Lung (tissue), 12 donors: ENCODE results near the gene CEP78. TPM values are rescaled to one million over a fixed set of nuclear protein-coding genes. Genes with fewer than 3 reads are reported as not detected.

Source experiments
- ATAC-seq: fragments of 200-7000 bp; cut with Tn5 transposase; one replicate; pipeline ENCODE4 v1.9.1; 2020; ENCODE audit warnings: moderate number of reproducible peaks; ENCODE audit not compliant: insufficient read depth, low FRiP score
- DNase-seq, 3 donors: peaks; one replicate each; pipeline ENCODE4 v3.0.0-alpha.2; 2013 to 2017
- H3K27ac ChIP-seq, 2 donors: one replicate each; pipeline ENCODE4 v1.5.1; 2013; ENCODE audit warnings: mild to moderate bottlenecking in 2 of 2, moderate library complexity in 2 of 2, control low read depth in 1 of 2, inconsistent platforms in 1 of 2, low read depth in 1 of 2, low read length in 1 of 2
- H3K27me3 ChIP-seq, 3 donors: one replicate each; pipeline ENCODE4 v1.5.1; 2013; ENCODE audit warnings: low read length in 2 of 3; ENCODE audit not compliant: control insufficient read depth in 3 of 3, insufficient read depth in 3 of 3
- H3K36me3 ChIP-seq, 4 donors: one replicate each; pipeline ENCODE4 v1.5.1; 2013; ENCODE audit warnings: low read length in 4 of 4, mild to moderate bottlenecking in 1 of 4, moderate library complexity in 1 of 4; ENCODE audit not compliant: control insufficient read depth in 4 of 4, insufficient read depth in 4 of 4
- H3K4me1 ChIP-seq, 5 donors: one replicate each; pipeline ENCODE4 v1.5.1; 2013; ENCODE audit warnings: low read length in 5 of 5, mild to moderate bottlenecking in 2 of 5, moderate library complexity in 1 of 5; ENCODE audit not compliant: control insufficient read depth in 5 of 5, insufficient read depth in 5 of 5
- H3K4me3 ChIP-seq: one replicate; pipeline ENCODE4 v1.5.1; 2013; ENCODE audit warnings: mild to moderate bottlenecking, control low read depth, moderate library complexity
- H3K9ac ChIP-seq, 2 donors: one replicate each; pipeline ENCODE4 v1.5.1; 2013; ENCODE audit warnings: low read length in 2 of 2, control low read depth in 1 of 2; ENCODE audit not compliant: insufficient read depth in 1 of 2
- H3K9me3 ChIP-seq, 4 donors: one replicate each; pipeline ENCODE4 v1.5.1; 2013; ENCODE audit warnings: low read length in 3 of 4, mild to moderate bottlenecking in 1 of 4, moderate library complexity in 1 of 4; ENCODE audit not compliant: control insufficient read depth in 4 of 4, insufficient read depth in 3 of 4
- WGBS, 2 donors: extraction: QIAGEN DNeasy Blood & Tissue Kit; methylation state at CpG; one replicate each; pipeline ENCODE4 v1.1.7; 2013; 5-methylcytosine and 5-hydroxymethylcytosine counted together
- polyA plus RNA-seq, 2 donors: library from polyadenylated mRNA; stranded (reverse); fragments of 200-250 nt; gene quantifications; one replicate each; pipeline ENCODE4 v1.2.1, GENCODE V29; 2013
- total RNA-seq, 2 donors: library from RNA; depleted of rRNA in 1 of 2; stranded (reverse); fragments of >200 nt in 1 of 2; gene quantifications; one replicate each; pipeline ENCODE4 v1.2.1, GENCODE V29; 2014 to 2021
- TF ChIP-seq, protein P1 (sequence below): IDR thresholded peaks from 2 replicates; pipeline ENCODE4 v1.5.1; 2012; ENCODE audit warnings: mild to moderate bottlenecking; ENCODE audit errors: control extremely low read depth, extremely low read depth
- donor health status: control.
- donor health status: control.
- donor health status: Bipolar disorder and iron deficiency.
- donor health status: healthy.
- donor health status: DM: yes; HTN: yes; CAD: no.

The CEP78 gene
- total and polyA plus RNA-seq, 4 donors = 3.7 to 38.0 (median 11.6) TPM

DNA sequence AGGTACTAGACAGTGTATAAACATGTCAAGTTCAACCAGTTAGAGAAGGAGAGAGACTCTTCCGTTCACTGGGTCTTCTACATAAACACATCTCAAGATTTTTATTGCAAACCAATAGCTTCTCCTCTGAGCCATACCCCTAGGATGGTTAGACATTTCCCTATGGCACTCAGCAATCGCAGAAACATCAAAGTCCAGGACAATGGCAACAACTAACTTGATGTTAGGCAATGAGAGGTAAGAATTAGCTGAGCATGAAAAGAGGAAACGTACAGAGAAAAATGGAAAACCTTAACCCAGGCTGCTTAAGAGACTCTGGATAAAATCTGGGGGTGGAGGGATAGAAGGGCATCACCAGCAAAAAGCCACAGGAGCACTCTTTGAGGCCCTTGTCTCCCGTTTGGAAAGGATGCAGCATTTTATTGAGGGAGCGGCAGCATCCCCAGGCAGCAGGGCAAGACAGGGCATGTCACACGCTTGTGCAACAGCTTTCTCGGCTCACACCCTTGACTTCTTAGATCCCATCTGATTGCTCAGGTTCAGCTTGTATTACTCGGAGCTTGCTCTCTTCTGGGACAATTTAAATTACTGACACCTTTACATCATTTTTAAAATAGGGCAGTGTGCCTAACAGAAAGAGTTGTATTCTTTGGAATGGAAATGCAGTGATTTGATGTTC lies 52.5 kb downstream of the CEP78 start:
- WGBS, 2 donors = 76 to 83% methylated on average over 8 of the region's 8 CpGs
- Histone ChIP-seq H3K4me1 (peaks cover 0 to 17% (median 0%) of the 10 kb centered on the region in 5 donors), H3K9me3 (no peaks in the 10 kb centered on the region), H3K27me3 (no peaks in the 10 kb centered on the region), H3K36me3 (no peaks in the 10 kb centered on the region), H3K4me3 (no peak overlapping the region), H3K9ac (no peak overlapping the region), H3K27ac (no peak overlapping the region)
- TF ChIP-seq, protein P1, sequence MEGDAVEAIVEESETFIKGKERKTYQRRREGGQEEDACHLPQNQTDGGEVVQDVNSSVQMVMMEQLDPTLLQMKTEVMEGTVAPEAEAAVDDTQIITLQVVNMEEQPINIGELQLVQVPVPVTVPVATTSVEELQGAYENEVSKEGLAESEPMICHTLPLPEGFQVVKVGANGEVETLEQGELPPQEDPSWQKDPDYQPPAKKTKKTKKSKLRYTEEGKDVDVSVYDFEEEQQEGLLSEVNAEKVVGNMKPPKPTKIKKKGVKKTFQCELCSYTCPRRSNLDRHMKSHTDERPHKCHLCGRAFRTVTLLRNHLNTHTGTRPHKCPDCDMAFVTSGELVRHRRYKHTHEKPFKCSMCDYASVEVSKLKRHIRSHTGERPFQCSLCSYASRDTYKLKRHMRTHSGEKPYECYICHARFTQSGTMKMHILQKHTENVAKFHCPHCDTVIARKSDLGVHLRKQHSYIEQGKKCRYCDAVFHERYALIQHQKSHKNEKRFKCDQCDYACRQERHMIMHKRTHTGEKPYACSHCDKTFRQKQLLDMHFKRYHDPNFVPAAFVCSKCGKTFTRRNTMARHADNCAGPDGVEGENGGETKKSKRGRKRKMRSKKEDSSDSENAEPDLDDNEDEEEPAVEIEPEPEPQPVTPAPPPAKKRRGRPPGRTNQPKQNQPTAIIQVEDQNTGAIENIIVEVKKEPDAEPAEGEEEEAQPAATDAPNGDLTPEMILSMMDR = no peak
- DNase-seq (no peak), ATAC-seq (no peak)

DNA sequence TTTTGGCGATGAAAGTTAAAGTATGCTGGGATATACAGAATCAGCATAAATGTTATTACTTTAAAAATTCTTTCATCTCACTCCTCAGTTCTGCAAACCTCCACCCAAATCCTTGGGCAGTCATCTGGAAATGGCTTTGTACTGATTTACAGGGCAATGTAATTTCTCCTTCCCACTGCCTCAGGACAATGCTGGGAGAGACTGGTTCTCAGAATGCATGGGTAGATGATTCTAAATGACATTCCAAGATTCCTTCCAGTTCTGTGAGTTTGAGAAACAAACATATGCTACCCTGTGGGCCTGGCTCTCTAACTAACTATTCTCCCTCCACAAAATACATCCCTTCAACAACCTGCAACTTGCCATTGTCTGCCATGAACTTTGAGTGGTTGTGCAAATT lies 53.6 kb downstream of the CEP78 start:
- no peak for DNase-seq
- no peaks in the 10 kb centered on the region for H3K36me3 ChIP-seq
- peaks cover 0 to 17% (median 0%) of the 10 kb centered on the region in 5 donors for H3K4me1 ChIP-seq
- TF ChIP-seq, protein P1 = no peak
- H3K27me3 ChIP-seq = no peaks in the 10 kb centered on the region
- H3K9ac ChIP-seq = no peak overlapping the region
- no peak for ATAC-seq
- no peak overlapping the region for H3K4me3 ChIP-seq
- WGBS, 2 donors = 96% methylated on average over 1 of the region's 1 CpG
- H3K9me3 ChIP-seq = no peaks in the 10 kb centered on the region
- H3K27ac ChIP-seq = no peak overlapping the region

DNA sequence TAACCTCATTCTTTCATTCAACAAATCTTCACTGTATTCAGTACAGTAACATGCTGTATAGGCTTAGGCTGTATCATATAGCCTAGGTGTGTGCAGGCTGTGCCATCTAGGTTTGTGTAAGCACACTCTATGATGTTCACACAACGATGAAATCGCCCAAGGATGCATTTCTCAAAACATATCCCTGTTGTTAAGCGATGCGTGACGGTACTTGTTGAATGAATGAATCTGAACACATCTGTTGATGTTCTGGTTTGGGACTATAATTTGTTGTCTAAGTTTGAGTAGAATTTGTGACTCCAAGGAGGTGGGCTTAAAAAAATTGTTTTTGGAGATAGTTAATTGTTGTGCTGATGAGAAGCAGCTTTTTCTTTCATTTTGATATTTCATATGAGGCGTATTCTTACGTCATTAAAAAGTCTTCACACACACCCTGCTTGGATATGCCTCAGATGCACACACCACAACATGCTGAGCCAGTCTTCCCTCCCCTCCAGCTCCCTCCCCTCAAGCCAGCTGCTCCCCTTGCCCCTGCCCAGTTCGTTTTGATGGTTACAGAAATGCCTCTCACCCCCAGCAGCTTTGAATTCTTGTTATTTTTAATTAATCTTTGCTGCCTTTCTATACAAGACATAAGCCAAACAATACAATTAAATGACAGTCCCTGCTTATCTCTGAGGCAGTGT lies 55.5 kb downstream of the CEP78 start:
- Histone ChIP-seq H3K9me3 (no peaks in the 10 kb centered on the region), H3K36me3 (no peaks in the 10 kb centered on the region), H3K4me1 (peaks cover 0 to 28% (median 4%) of the 10 kb centered on the region in 5 donors), H3K27me3 (no peaks in the 10 kb centered on the region), H3K27ac (no peak overlapping the region), H3K9ac (no peak overlapping the region), H3K4me3 (no peak overlapping the region)
- TF ChIP-seq, protein P1 = no peak
- ATAC-seq (no peak), DNase-seq (peak in 2 of 3 donors; percentile 38 to 56)
- WGBS, 2 donors = 83 to 90% methylated on average over 8 of the region's 8 CpGs
